Epithelial cell of esophagus (primary cell): ENCODE measurements around the gene ACAP1.

Source experiments
- DNase-seq: peaks from one replicate; pipeline ENCODE4 v3.0.0; 2010; ENCODE audit warnings: low read depth
- H3K4me3 ChIP-seq: 2 replicates; pipeline ENCODE4 v1.5.1; 2011; ENCODE audit warnings: mild to moderate bottlenecking, low read length, control low read depth
- TF ChIP-seq, protein P1 (sequence below): IDR thresholded peaks from 2 replicates; pipeline ENCODE4 v1.5.1; 2011; ENCODE audit warnings: low read depth, mild to moderate bottlenecking, low read length, control low read depth, inconsistent platforms; ENCODE audit not compliant: insufficient read depth; ENCODE audit errors: missing control alignments

ACAP1 gene

DNA sequence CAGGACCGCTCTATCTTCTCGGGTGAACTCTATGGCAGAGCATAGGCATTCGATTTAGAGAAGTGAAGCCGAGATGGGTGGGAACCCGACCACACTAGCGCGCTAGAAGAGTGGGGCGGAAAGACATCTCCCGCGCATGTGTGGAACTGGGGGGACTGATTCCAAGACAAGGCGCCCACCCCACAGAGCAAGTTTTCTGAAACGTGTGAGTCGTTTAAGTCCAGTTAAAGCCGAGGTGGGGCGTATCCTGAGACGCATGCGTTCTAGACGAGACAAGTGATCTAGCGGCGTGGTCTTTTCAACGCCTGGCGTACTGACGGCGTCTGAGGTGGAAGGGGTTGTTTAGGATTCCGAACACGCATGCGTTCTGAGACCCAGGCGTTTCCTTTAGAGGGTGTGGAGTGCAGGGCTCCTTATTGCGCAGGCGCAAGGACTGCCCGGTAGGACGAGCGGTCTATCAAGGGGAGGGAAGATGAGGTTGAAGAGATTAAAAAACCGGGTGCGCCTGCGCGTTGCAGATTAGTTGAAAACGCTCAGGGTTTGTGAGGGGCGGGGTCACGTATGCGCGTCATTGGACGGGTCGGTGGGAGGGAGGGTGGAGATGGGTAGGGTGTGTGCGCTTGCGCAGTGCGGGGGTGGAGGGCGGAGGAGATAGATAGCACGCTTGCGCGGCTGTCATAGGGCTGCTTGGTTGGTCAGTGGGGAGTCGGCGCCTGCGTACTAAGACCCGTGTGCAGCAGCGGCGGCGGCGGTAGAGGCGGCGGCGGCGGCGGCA, 29.2 kb upstream of the ACAP1 start, which contains the start of gene EIF5A:
EIF5A (plus strand) TSS at position 718 of the 775 bp plus-strand sequence. CDS start 2,008 bp downstream, outside the sequence.
- DNase-seq: peak; percentile 100
- peak within 1 kb of the TSS; percentile 90 for H3K4me3 ChIP-seq
- TF ChIP-seq, protein P1, sequence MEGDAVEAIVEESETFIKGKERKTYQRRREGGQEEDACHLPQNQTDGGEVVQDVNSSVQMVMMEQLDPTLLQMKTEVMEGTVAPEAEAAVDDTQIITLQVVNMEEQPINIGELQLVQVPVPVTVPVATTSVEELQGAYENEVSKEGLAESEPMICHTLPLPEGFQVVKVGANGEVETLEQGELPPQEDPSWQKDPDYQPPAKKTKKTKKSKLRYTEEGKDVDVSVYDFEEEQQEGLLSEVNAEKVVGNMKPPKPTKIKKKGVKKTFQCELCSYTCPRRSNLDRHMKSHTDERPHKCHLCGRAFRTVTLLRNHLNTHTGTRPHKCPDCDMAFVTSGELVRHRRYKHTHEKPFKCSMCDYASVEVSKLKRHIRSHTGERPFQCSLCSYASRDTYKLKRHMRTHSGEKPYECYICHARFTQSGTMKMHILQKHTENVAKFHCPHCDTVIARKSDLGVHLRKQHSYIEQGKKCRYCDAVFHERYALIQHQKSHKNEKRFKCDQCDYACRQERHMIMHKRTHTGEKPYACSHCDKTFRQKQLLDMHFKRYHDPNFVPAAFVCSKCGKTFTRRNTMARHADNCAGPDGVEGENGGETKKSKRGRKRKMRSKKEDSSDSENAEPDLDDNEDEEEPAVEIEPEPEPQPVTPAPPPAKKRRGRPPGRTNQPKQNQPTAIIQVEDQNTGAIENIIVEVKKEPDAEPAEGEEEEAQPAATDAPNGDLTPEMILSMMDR: no peak

DNA sequence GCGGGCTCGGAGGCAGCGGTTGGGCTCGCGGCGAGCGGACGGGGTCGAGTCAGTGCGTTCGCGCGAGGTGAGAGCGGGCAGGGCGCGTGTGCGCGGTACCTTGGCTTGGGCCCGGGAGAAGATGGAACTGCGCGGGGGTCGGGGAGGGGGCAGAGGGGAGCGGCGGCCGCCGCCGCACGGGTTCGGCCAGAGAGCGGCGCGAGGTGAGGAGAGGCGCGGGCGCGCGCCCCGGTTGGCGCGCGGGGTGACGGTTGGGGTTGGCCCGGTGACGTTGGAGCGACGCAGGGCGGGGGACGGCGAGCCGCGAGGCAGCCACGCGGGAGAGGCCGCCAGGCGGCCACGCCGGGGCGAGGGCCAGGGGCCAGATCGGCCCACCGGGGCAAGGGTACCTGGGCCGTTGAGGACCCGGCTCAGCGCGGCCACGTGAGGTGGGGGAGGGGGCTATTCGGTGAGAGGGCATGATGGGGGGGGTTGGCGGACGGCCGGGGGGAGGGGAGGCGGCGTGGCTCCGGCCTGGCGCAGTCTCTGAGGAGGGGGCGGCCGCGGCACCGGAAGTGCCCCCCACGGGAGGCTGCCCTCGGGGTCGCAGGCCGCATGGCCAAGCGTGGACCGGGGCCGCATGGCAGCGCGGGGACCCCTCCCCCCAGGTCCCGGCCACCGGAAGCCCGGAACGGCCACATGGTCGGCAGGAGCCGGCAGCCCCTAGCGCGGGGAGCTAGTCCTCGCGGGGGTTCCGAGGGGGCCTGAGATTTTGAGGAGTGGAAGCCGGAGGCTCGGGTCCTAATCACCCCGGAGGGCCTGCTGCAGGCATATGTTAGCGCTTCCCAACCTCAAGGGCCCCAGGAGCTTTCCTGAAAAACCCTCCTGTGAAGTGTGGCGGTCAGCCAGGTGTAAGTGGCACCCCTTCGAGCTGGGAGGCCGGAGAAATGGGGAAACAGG, 28.4 kb upstream of the ACAP1 start:
- peak overlapping the region; percentile 90 for H3K4me3 ChIP-seq
- TF ChIP-seq, protein P1: no peak
- peak; percentile 52 for DNase-seq

GRCh38 chr17:7308625-7309433, 27.5 kb upstream of the ACAP1 start:
- TF ChIP-seq, protein P1: no peak
- DNase-seq: peak; percentile 90

GRCh38 chr17:7309628-7310027, 26.7 kb upstream of the ACAP1 start:
- DNase-seq: no peak
- TF ChIP-seq, protein P1: no peak
- peak overlapping the region; percentile 90 for H3K4me3 ChIP-seq

More at GRCh38 chr17:7308625-7309433, 27.5 kb upstream of the ACAP1 start:
- H3K4me3 ChIP-seq: peak overlapping the region; percentile 90

- no peak for DNase-seq
- TF ChIP-seq, protein P1: no peak
- no peak overlapping the region for H3K4me3 ChIP-seq
Observed at GRCh38 chr17:7311110-7311705, 25.1 kb upstream of the ACAP1 start.
